NCI-H2029 (cell line): ENCODE results near the gene SPSB2.
"Not testable (repeated sequence)": the region's sequence is repeated elsewhere in the genome, so short reads cannot be mapped to it uniquely, and the experiment has no call there.

ENCODE experiments used
- DNase-seq: peaks from one replicate; lab custom pipeline; 2025; lab: John Stamatoyannopoulos, UW

Gene SPSB2

DNA sequence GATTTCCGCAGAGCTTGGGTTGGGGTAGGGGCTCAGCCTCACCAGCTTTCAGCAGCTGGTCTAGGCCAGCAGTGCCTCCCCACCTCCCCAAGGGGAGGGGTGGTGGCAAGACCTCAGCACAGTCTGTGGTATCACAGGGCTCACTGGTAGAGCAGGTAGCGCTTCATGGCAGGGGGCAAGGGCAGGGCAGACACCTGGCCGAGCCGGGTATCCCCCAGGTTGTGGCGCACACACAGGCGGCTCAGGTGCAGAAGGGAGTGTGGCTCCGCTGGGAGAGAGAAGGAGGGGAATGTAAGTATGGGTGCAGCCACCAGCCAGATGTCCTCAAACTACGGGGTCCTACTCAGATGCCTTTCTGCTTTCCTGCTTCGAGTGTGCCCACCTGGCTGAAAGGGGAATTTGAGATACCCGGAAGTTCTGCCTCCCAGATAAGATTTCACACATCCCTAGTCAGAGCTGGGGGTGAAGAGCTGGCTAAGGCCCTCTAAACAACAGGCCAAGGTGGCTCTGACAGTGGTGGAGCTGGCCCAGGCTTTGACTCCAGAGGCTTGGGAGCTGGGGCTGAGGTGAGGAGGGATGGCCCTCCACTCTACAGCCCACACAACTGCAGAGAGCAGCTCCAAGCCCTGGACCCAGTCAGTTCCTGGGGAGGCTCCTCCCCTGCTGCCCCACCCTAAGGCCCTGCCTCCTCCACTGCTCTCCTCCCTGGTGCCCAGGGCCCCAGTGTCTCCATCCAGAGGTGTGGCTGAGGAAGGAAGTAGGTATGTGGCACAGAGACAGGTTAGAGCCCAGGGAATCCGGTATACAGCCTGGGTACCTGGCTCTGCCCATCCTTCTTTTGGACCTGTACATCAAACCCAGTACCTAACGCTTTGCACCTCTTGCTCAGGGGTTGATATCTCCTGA, 1.8 kb downstream of the SPSB2 start:
- no peak for DNase-seq

DNA sequence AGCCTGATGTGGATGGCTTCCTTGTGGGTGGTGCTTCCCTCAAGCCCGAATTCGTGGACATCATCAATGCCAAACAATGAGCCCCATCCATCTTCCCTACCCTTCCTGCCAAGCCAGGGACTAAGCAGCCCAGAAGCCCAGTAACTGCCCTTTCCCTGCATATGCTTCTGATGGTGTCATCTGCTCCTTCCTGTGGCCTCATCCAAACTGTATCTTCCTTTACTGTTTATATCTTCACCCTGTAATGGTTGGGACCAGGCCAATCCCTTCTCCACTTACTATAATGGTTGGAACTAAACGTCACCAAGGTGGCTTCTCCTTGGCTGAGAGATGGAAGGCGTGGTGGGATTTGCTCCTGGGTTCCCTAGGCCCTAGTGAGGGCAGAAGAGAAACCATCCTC, 2.8 kb downstream of the SPSB2 start:
- not testable (repeated sequence) for DNase-seq

DNA sequence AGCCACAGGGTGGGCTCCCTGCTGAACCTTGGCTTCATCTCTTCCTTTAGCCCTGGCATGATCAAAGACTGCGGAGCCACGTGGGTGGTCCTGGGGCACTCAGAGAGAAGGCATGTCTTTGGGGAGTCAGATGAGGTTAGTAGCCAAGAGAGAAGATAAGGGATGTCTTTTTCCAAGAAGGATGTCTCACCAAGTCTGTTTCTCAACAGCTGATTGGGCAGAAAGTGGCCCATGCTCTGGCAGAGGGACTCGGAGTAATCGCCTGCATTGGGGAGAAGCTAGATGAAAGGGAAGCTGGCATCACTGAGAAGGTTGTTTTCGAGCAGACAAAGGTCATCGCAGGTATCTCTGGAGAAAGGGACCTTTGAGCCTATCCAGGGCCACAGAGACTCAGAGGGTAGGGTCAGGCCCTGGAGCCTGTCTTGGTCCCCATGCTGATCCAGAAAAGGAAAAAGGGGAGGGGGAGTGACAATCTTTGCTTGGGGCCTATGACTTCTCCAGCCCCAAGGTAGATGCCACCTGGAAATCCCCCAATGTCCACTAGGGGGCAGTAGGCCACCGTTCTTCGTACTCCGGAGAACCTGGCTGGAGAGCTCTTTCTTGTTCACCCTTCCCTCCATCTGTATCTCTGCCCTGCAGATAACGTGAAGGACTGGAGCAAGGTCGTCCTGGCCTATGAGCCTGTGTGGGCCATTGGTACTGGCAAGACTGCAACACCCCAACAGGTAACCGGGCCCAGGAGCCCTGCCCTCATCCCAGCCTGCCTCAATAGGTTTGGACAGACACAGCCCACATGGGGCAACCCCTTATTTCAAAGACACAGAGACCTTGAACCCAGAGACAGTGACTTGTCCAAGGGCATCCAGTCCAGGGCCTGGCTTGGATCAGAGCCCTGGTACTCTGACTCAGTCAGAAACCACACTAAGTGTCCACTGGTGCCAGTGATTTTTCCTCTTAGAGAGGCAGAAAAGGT, 3.8 kb downstream of the SPSB2 start:
- DNase-seq, result peak; percentile 56

DNA sequence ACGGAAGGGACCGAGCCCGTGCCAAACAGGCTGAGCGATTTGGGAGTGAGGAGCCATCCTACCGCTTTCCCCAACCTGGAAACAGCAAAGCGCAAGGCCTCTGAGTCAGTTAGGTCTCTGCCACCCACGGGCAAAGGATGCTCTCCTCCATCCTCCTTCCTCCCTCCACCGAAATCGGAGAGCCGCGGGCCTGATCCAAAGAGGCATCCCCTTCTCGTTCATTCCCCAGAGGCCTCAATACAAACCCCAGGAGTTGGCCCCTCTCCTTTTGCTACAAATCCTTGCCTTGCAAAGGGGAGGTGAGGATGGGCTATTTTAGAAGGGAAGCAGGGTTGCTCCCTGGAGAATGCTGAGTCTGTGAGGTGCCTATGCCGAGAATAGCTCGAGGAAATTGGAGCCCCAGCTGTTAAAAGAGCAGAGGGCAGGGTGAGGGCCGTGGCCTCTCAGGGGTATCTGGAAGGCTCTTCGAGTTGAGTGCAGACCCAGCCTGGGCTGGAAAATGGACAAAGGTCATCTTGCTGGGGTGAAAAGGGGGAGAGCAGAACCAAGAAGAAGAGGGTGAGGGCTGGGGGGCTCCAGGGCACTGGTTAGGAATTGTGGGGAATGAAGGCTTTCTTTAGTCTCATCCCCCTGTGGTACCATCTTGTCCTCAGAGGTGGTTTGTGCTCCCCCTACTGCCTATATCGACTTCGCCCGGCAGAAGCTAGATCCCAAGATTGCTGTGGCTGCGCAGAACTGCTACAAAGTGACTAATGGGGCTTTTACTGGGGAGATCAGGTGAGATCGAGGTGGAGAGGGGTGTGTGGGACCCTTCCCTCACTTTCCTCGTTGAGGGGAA, 4.7 kb downstream of the SPSB2 start:
- no peak for DNase-seq

DNA sequence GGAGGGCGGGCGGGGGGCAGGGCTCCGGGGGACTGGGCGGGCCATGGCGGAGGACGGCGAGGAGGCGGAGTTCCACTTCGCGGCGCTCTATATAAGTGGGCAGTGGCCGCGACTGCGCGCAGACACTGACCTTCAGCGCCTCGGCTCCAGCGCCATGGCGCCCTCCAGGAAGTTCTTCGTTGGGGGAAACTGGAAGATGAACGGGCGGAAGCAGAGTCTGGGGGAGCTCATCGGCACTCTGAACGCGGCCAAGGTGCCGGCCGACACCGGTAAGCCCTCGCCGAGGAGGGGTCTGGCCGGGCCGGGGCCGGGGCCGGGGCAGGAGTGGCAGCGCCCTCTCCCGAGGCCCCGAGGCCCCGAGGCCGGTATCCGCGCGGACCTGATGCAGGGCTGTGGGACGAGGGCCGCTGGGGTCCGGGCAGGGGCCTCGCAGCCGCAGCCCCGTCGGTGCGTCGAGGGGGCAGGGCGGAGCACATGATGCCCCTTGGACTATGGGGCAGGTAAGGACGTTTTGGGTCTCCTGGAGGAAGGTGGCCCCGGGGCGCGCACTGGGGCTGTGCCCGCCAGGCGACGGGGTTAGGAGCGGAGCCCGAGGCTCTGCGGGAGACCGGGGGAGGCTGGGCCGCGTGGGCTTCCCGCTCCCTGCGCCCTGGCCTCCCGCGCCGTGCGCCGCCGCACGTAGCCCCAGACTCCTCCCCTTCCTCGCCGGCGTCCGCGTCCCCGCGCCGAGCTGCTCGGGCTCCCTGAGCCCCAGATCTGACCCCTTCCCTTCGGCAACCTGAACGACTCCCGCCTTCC, 5.5 kb downstream of the SPSB2 start, which contains the start of gene TPI1:
TPI1 (plus strand) TSS at position 119 of the 798 bp plus-strand sequence; CDS start at position 155, 36 bp downstream.
- DNase-seq, result peak; percentile 68

DNA sequence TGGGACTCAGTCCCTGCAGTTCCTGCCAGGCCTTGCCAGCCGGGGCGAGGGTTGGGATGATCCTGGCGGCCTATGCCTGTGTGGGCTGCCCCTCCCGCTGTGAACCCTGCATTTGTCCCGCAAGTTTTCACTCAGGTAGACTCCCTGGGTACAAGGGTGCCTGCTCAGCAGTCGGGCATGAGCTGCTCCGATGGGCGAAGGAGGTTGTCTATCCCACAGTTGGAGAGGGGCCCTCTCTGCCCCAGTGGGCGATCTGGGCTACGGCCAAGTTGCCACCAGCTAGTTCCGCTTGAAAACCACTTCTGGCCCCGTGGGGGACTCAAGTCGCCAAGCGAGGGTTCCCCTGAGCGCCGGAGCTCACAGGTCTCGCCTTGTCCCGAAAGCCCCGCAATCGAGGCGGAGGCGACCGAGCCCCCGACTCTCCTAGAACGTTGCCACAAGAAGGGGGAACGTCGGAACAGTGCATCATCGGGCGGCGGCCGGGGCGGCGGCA, 6.1 kb downstream of the SPSB2 start:
- DNase-seq, result no peak

DNA sequence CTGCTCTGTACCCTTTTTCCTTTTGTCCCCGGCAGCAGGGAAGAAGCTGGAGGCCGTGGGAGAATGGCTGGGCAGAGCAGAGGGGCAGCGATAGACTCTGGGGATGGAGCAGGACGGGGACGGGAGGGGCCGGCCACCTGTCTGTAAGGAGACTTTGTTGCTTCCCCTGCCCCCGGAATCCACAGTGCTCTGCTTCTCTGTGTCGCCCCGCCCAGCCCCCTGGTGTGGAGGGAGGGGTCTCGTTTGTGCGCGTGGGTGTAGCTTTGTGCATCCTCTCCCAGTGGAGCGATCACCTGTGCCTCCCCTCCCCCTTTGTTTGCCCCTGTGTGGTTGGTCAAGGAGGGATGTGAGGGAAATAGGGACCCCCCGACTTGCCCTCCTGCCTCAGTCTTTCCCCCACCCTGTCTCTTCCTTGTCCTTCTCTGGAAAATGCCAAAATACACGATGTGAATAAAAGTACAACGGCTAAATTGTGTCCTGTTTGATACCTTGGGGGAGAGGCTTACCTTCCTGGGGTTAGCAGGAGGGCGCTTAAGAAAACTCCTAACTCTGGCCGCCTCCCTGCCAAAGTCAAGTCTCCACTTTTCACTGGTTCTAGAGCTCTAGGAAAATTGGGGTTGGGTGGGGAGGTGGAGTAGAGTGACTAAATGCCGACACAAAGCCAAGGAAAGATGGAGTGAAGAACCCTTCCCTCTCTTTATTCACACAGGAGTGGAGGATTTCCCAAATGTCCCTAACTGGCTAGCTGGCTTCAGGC, 6.8 kb downstream of the SPSB2 start:
- DNase-seq, result no peak

DNA sequence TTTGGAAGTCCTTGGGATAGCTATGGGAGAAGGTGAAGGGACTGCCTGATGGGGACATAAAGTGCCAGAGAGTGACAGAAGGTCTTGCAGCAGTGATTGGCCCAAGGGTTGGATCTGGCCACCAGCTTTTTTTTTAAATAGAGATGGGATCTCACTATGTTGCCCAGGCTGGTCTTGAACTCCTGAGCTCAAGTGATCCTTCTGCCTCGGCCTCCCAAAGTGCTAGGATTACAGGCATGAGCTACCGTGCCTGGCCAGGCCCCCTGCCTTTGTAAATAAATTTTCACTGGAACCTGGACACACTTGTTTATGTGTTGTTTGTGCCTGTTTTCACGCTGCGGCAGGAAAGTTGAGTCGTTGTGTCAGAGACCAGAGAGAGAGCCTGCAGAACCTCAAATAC, 7.8 kb downstream of the SPSB2 start:
- DNase-seq, result not testable (repeated sequence)

DNA sequence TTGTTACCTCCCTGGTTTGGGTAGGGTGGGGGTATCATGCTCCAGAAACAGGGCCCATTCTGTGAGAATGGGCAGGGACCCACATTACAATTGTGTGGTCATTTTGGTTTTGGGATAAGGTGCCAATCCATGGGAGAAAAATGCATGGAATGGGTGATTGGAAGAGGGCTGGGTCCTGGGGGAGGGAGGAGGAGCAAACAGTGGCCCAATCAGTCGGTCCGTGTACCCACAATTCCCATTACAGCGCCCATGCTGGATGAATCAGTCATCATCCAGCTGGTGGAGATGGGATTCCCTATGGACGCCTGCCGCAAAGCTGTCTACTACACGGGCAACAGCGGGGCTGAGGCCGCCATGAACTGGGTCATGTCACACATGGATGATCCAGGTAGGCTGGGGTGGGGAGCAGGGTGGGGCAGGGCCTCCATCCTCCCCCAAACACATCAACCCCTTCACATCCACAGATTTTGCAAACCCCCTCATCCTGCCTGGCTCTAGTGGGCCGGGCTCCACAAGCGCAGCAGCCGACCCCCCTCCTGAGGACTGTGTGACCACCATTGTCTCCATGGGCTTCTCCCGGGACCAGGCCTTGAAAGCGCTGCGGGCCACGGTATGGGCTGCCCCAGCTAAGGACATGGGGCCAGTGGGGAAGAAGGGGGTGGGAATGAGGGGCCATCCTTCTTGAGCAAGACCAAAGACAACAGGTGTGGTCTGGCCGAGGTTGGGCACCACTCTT, 9.3 kb downstream of the SPSB2 start:
- no peak for DNase-seq

DNA sequence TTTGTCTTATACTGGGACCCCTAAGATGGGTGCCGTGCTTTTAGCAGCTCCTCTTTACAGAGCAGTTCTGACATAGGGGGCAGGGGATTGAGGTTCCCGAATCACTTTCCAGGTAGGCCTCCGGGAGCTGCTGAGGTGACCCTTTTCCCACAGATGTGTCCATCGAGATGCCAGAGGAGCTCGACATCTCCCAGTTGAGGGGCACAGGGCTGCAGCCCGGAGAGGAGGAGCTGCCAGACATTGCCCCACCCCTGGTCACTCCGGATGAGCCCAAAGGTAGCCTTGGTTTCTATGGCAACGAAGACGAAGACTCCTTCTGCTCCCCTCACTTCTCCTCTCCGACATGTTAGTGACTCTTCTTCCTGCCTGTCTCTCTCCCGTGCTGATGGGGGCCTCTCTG, 10.1 kb downstream of the SPSB2 start:
- no peak for DNase-seq

DNA sequence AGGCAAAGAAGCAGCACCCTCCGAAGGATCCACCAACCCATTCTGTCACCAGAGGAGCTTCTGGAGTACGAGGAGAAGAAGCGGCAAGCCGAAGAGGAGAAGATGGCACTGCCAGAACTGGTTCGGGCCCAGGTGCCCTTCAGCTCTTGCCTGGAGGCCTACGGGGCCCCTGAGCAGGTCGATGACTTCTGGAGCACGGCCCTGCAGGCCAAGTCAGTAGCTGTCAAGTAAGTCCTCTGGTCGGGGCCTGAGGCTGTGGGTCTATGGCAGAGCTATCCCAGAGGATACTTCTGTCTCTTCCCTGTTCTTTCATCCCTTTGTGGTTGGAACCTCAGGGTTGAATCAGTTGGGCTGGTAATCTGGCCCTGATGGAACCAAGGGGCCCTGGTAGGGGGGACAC, 11.7 kb downstream of the SPSB2 start:
- DNase-seq, result no peak

DNA sequence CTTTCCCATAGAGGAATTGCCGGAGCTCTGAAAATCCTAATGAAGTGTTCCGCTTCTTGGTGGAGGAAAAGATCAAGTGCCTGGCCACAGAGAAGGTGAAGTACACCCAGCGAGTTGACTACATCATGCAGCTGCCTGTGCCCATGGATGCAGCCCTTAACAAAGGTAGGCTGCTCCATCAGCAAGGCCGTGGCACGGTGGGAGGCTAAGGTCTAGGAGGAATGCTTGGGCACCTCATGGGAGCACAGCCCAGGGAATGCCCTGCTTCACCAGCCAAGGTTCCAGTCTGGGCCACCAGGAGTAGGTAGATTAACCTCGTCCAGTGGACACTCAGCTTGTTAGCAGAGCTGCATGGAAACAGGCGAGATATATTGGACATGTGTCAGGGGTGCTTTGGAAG, 12.2 kb downstream of the SPSB2 start:
- no peak for DNase-seq

DNA sequence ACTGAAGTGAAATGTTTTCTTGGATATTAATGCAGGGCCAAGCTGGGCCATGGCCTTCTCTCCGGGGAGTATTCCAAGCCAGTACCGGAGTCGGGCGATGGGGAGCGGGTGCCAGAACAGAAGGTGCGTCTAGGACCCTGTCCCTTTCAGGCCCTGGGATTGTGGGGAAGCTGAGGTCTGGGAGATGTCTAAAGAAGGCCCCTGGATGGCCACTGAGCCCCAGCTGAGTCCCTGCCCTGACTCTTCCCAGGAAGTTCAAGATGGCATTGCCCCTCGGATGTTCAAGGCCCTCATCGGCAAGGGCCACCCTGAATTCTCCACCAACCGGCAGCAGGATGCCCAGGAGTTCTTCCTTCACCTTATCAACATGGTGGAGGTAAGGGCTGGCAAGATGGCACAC, 13.0 kb downstream of the SPSB2 start:
- no peak for DNase-seq

DNA sequence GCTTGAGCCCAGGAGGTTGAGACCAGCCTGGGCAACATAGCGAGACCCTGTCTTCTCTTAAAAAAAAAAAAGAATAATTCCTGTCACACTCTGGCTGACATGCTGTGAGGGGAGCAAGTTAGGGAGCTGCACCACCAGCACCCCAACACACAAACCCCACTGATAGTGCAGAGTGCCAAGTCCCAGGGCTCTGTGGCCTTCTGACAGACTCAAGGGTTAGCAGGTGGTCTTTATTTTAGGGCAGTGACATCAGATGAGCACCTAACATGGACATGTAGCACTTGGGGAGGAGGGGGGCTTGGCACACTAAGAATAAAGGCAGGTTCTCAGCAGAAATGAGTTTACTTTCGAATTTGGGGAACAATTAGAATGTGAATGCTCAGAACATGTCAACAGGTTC, 14.3 kb downstream of the SPSB2 start:
- no peak for DNase-seq

DNA sequence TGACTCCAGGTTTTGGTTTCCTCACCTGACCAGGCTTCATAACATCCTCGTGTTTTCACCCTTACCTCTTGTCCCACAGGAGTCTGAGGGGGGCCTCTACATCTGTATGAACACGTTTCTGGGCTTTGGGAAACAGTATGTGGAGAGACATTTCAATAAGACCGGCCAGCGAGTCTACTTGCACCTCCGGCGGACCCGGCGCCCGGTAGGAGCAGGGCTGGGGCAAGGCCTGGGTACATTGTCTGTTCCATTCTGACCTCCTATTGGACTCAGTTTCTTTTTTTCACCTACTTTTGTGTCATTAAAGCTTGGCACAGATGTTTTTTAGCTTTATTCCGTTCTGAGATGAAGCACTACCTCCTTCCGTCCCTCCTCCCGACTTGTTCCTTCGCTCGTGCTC, 17.8 kb downstream of the SPSB2 start:
- no peak for DNase-seq

DNA sequence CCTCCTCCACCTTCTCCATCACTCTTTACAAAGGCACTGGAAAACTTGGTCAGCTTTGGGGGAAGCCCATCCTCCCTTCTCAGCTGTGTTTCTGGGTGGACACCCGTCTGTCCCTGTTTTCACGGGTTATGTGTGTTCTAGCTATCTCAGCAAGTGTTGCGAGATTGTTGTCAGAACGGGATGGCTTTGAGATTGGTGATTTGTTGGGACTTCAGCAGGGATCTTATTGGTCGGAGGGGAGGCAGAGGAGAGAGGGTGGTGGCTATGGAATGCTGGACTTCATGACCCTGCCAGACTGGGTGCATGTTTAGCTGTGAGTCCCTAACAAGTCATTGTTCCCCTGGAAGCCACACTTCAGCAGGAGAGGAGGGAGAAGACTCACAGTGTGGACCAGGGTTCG, 19.1 kb downstream of the SPSB2 start:
- DNase-seq, result no peak

DNA sequence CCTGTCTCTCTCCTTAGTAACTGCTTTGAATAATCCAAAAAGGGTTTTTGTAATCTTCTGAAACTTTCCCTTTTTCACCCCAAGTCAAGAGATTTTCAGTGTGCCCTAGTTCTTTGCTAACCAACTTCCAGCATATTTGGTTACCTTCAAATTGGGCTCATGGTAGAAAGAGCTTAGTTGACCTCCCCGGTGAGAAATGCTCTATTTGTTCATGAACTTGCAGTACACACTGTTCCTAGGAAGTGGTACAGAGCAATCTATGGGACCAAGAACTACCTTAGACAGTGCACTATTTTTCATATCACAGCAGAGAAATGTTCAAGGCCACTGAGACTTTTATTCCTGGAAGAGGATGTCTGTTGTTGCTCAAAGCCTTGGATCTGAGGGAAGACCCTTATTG, 19.5 kb downstream of the SPSB2 start:
- no peak for DNase-seq

DNA sequence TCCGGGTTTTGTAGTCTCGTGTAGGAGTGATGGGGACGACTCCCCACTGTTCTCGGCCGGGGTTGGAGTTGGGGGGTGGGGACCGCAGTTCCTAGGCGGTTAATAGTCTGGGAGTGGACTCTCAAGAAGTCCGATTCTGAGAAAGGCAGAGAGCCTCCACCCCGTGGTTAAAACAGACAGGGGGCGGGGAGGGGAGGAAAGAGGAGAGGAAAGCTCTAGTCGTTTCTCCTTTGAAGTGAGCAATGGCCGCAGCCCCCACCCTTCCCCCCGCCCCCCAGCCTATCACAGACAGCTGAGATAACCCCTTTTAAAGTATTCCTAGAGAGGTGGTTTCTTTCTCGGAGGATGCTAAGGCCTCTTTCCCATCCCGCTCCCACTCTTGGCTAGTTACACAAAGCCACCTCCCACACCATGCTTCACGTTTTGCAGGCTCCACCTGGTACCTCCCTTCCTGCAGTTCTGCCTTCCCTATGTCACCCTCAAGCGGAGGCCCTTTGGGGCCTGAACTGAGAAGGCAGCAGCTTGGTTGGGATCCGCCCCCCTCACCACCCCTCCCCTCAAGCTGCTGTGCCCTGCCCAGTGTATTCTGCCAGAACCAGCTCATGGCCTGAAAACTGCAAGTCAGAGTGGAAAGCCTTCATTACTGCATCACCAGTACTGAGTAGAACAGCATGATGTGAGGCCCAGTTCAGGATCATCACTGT, 20.3 kb downstream of the SPSB2 start:
- no peak for DNase-seq
